Measurements from ENCODE around the gene NECTIN3. TPM values are rescaled to one million over a fixed set of nuclear protein-coding genes. Genes with fewer than 3 reads are reported as not detected.
A peak's percentile ranks its signal among the peaks of the same experiment; 100 is the strongest.

Gene NECTIN3
- total RNA-seq, 1 experiment from 2014 or later = 53.7 TPM

DNA sequence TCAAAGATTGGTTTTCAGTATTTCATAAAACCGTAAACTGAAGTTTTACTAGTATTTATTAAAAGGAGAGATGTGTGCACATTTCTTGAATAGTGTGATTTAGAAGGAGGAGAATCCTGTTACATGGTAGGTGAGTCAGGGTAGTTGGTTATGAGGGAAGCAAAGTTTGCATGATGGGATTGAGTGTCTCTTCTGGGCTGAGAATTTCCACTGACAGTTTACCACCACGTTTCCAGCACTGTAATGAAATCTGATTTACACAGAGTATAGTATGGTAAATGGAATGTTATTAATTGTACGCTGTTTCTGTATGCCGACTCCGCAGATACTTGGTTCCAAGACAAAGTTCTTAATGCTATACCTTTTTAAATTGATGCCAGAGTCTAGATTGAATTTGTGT is 1.6 kb downstream of the NECTIN3 start:
- no peak overlapping the region for H3T11ph ChIP-seq (ENCODE audit: low read length)
- H4K91ac ChIP-seq (ENCODE audit: insufficient read length, low read depth, low read length) = no peak overlapping the region
- Mint-ChIP-seq H3K4me1 (peaks cover 49 to 54% of the 10 kb centered on the region in 2 experiments), H3K27me3 (ENCODE audit: low read depth) (no peaks in the 10 kb centered on the region), H3K9me3 (peaks cover 0 to 2% of the 10 kb centered on the region in 2 experiments; a peak in 1 of 5 replicates), H3K4me3 (peak overlapping the region; percentile 96 to 99), H3K36me3 (ENCODE audit: insufficient read depth in 1 of 3, low read depth in 3 of 3) (peaks cover 0 to 1% (median 0%) of the 10 kb centered on the region in 3 experiments; a peak in 2 of 7 replicates), H3K27ac (no peak overlapping the region; a peak in 2 of 7 replicates)
- peak overlapping the region; percentile 39 for H3K9ac ChIP-seq (ENCODE audit: extremely low read depth, insufficient read length, low read length)
- no peak overlapping the region for H3K4ac ChIP-seq (ENCODE audit: low read depth, low read length)
- H4K8ac ChIP-seq (replicated peaks; ENCODE audit: insufficient read length, low read depth, low read length) = no peak overlapping the region
- H3K27me3 ChIP-seq (ENCODE audit: insufficient read depth, low read length) = no peaks in the 10 kb centered on the region
- WGBS (ENCODE audit: extremely low coverage, insufficient read length, low lambda C conversion rate) = no CpG with 5 or more reads among the region's 5 CpGs
- H3K27ac ChIP-seq (ENCODE audit: insufficient read length, low read depth, low read length) = no peak overlapping the region
- H3K14ac ChIP-seq (ENCODE audit: insufficient read depth, low read length) = no peak overlapping the region
- H2AFZ ChIP-seq (ENCODE audit: low read length) = no peak overlapping the region
- H4K20me1 ChIP-seq (ENCODE audit: control insufficient read depth, insufficient read depth, insufficient read length) = no peaks in the 10 kb centered on the region
- no peak overlapping the region for H3K18ac ChIP-seq (ENCODE audit: insufficient read length, low read depth, low read length)
- H3K56ac ChIP-seq (ENCODE audit: insufficient read length, low read depth, low read length) = no peak overlapping the region
- no peaks in the 10 kb centered on the region for H3K9me3 ChIP-seq (ENCODE audit: control insufficient read depth, low read depth, low read length)
- no peak overlapping the region for H2BK15ac ChIP-seq (ENCODE audit: low read depth, low read length)
- TF ChIP-seq, protein P1, sequence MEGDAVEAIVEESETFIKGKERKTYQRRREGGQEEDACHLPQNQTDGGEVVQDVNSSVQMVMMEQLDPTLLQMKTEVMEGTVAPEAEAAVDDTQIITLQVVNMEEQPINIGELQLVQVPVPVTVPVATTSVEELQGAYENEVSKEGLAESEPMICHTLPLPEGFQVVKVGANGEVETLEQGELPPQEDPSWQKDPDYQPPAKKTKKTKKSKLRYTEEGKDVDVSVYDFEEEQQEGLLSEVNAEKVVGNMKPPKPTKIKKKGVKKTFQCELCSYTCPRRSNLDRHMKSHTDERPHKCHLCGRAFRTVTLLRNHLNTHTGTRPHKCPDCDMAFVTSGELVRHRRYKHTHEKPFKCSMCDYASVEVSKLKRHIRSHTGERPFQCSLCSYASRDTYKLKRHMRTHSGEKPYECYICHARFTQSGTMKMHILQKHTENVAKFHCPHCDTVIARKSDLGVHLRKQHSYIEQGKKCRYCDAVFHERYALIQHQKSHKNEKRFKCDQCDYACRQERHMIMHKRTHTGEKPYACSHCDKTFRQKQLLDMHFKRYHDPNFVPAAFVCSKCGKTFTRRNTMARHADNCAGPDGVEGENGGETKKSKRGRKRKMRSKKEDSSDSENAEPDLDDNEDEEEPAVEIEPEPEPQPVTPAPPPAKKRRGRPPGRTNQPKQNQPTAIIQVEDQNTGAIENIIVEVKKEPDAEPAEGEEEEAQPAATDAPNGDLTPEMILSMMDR (conservative IDR thresholded peaks at IDR 0.05) = no peak
- peaks cover 24% of the 10 kb centered on the region; the same call in 1 of the 2 replicates for H3K79me2 ChIP-seq (ENCODE audit: insufficient read depth, low read length)
- no peaks in the 10 kb centered on the region for H3K4me1 ChIP-seq (ENCODE audit: insufficient read depth, low read length)
- no peak overlapping the region for H2BK120ac ChIP-seq (ENCODE audit: low read depth, low read length, poor library complexity, severe bottlenecking)
- no peaks in the 10 kb centered on the region for H3K79me1 ChIP-seq (ENCODE audit: insufficient read depth, low read depth, low read length, poor library complexity, severe bottlenecking)
- peak overlapping the region; percentile 78 for H3K4me2 ChIP-seq (ENCODE audit: insufficient read depth, insufficient read length, low read length)
- no peak for DNase-seq
- no peak overlapping the region for H2BK20ac ChIP-seq (ENCODE audit: low read depth, low read length, poor library complexity, severe bottlenecking)
- H3K23me2 ChIP-seq (ENCODE audit: insufficient read length, low read depth, low read length, poor library complexity, severe bottlenecking) = peaks cover 11% of the 10 kb centered on the region
- no peak overlapping the region for H2AK5ac ChIP-seq (ENCODE audit: insufficient read length, low read length)
- no peak overlapping the region for H4K5ac ChIP-seq (ENCODE audit: insufficient read length, low read depth, low read length)
- H3K23ac ChIP-seq (ENCODE audit: insufficient read length, low read depth, low read length) = no peak overlapping the region
- H2BK5ac ChIP-seq (ENCODE audit: insufficient read length, low read length) = no peak overlapping the region
- H2BK12ac ChIP-seq (ENCODE audit: insufficient read length, low read depth, low read length) = no peak overlapping the region
